Measurements from ENCODE around the gene THADA.

THADA gene

GRCh38 chr2:43344868-43345373, 250.9 kb downstream of the THADA start:
- no peak for DNase-seq

- peak in 1 of 3 experiments; percentile 47 for DNase-seq
These were observed 252.1 kb downstream of the THADA start for GRCh38 chr2:43343573-43344304.

DNA sequence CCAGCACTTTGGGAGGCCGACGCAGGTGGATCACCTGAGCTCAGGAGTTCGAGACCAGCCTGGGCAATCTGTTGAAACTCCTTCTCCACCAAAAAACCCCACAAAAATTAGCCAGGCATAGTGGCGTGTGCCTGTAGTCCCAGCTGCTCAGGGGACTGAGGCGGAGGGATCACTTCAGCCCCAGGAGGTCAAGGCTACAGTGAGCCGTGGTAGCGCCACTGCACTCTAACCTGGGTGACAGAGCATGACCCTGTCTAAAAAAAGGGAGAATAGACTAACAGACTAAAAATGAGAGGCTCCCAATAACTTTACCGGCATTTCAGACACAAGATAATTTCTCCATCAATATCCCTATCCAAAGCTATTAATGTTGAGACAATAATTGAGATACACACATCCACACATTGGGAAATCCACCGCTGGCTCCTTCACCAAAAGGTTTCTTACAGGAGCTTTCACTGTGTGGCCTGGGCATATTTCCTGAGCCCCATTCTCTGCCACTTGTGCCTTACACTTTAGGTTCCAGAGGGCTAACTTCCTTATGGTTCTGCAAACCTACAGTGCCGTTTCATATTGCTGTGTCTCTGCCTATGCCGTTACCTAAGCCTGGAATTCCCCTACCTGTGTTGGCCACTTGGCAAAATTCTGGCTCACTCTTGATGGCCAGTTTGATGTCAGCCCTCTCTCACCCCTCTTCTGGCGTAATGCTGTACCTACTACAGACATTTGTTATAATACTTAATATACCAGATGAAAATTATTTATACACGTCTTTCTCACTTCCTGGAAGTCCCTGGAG, 253.7 kb downstream of the THADA start:
- no peak for DNase-seq

DNA sequence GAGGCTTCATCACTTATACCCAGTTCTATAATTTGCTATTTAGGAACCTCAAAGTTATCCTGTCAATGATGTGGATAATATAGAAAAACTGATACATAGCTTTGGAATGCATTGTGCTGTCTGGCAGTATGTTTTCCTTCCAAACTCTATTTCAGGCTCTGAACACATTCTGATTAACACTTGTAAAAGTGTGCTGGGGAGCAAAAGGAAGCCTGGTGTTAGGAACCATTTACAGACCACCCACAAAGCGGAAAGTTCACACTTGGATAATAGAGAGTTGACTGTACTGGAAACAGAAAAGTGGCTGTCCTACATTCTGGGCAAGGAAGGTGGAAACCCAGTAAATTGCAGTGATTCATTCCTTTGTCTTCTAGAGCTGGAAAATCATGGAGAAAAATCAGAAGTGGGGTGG, 254.9 kb downstream of the THADA start:
- DNase-seq: no peak

DNA sequence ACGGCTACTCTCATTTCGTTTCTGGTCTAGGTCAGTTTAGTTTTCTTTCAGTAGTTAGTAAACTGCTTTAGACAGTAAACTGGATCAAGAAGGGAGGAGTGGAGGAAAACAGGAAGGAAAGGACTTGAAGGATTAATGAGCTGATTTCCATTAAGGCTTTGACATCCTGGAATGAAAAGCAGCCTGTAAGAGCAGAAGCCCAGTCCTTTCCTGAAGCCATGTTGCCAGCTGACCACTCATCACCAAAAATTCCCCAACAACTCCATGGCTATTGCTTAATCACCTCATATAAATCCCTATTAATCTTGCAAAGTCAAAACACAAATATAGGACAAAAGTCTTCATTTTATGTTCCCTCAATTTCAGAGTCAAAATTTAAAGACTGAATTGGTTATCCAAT, 255.8 kb downstream of the THADA start:
- no peak for DNase-seq

DNA sequence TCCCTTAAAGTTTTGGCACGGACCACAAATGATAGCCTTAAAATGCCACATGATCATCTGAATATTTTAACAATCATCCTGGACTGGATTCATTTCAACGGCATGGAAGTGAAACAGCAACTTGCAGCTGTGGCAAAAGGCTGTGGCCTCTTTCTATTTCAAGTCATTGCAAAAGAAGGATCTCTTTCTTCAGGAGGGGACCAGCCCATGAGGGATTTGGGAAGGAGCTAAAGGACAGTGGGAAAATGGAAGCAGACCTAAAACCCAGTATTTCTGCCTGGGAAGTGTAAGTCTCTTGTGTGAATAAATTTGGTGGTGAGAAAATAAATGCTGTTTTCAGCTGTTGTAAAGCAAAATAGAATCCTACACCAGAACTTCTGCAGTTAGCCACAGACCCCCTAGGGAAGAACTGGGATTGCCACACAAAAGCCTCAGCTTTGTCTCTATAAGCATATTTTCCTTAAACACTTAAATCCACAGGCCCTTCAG, 262.1 kb downstream of the THADA start:
- DNase-seq: no peak

- DNase-seq: no peak
These were observed 262.7 kb downstream of the THADA start for GRCh38 chr2:43333101-43333655.

GRCh38 chr2:43332653-43333052, 263.2 kb downstream of the THADA start:
- no peak for DNase-seq

DNA sequence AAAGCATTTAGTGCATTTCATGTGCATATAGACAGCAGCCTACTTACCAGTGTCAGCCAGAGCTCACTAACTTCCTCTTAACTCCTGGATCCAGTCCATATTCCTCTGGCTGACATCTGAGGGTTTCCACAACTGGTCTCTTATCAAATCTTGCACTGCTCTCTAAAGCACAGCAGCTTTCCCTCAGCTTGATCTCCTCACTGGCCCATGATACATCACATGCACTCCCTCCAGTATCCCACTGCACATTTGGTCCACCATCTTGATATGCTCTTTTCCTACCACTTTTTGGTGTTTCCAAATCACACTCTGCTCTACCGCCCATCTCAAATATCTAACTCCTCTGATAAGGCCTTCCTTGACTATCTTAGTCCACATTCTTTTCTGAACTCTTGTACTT, 264.4 kb downstream of the THADA start:
- no peak for DNase-seq

- peak in 1 of 3 experiments; percentile 41 for DNase-seq
These were observed 266.2 kb downstream of the THADA start for GRCh38 chr2:43329637-43330036.

DNA sequence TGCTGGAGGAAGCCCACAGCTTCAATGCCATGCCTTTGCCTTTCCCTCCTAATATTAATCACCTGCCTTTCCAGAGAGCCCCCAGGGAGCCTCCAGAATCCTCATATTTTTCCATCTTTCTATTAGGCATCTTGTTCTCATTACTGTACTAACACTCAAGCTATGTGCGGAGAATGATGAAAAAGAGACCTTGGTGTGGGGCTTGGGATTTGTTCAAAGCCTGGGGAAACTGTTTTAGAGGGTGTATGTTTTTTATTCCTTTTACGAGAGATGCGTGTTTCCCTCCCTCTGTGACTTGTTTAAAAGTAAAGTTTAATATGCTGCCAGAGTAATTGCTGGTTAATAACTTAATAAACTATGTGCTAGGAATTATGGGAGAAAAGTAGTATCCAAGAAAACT, 267.0 kb downstream of the THADA start:
- no peak for DNase-seq

GRCh38 chr2:43328133-43328532, 267.7 kb downstream of the THADA start:
- peak in 1 of 3 experiments; percentile 22 for DNase-seq

GRCh38 chr2:43327119-43327518, 268.7 kb downstream of the THADA start:
- no peak for DNase-seq

DNA sequence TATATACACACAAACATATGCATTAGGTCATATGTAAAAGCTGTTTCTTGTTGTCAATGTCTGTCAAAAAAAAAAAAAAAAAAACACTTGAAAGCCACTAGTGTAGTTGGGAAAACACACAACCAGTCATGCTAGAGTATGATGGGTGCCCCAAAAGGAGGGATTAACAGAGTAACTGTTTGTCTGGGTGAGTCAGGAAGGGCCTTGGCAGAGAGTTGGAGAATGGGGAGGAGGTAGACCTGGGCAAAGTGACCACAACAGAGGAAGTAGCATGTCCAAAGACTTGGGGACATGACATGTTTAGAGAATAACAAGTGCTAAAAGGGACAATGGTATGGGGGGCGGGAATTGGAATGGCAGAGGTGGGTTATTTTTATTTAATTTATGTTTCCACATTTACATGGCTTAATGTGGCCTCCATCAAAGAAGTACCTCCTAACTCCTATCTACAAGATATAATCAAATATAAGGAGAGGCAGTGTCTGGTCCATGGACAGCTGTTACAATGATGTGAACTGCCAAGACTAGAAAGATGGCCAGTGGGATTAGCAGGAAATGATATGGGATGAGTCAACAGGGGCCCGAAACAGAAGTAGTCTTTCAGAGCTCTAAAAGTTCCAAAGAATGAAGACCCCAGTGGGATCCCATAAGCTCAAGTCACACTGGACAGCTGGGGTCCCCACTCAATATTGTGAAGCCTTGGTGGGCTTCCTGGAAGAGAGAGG, 269.6 kb downstream of the THADA start:
- no peak for DNase-seq

DNA sequence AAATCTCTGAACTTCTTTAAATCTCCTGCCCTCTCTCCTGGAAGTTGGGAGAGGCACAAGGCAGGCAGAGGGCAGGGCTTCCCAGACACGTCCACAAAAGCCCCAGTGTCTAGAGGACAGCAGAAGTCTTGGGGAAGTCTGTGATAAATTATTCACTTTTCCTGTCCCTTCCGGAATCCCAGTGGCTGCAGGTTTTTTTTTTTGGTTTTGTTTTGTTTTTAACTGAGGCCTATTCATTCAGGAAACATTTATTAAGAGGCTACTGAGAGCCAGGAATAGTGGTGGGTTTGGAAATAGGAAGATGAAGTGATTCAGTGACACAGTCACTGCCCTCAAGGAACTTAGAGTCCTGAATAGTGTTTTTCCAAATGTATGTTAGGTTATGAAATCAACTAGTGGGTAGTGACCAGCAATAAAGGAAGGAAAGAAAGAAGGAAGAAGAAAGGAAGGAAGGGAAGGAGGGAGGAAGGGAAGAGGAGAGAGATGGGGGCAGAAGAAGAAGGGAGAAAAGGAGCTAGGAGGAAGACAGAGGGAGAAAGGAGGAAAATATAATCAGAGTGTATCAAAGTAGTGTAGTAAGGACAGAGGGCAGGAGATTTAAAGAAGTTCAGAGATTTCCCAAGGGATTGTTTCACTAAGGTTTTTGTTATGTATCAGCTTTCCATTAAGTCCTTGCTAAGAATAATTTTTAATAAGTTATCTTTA, 270.6 kb downstream of the THADA start:
- no peak for DNase-seq

- DNase-seq: no peak
These were observed 271.4 kb downstream of the THADA start for GRCh38 chr2:43324259-43325106.

- no peak for DNase-seq
These were observed 272.0 kb downstream of the THADA start for GRCh38 chr2:43323857-43324256.

- DNase-seq: no peak
These were observed 274.4 kb downstream of the THADA start for GRCh38 chr2:43321446-43321845.

GRCh38 chr2:43319541-43319940, 276.3 kb downstream of the THADA start:
- DNase-seq: no peak

- peak in 1 of 3 experiments; percentile 41 for DNase-seq
These were observed 277.0 kb downstream of the THADA start for GRCh38 chr2:43318791-43319190.

- DNase-seq: no peak
These were observed 278.2 kb downstream of the THADA start for GRCh38 chr2:43317680-43318079.
